Psoas muscle (tissue), 8 donors: ENCODE measurements around the gene HYOU1. TPM values are rescaled to one million over a fixed set of nuclear protein-coding genes. Genes with fewer than 3 reads are reported as not detected.
"Not testable (repeated sequence)": the region's sequence is repeated elsewhere in the genome, so short reads cannot be mapped to it uniquely, and the experiment has no call there.

Experiments used
- ATAC-seq, 4 donors: fragments of 200-7000 bp; cut with Tn5 transposase; one replicate each; pipeline ENCODE4 v1.9.1; 2020; ENCODE audit warnings: moderate library complexity in 3 of 4, mild to moderate bottlenecking in 2 of 4
- DNase-seq, 2 donors: peaks; one replicate each; pipeline ENCODE4 v3.0.0-alpha.2; 2020
- H3K27ac ChIP-seq: fragments of 200-600 bp; one replicate; pipeline ENCODE4 v1.8.0; 2022
- H3K27me3 ChIP-seq, 3 donors: fragments of 200-600 bp in 1 of 3; one replicate each; pipeline versions ENCODE4 v1.6.1 to v1.8.0; 2013 to 2022; ENCODE audit warnings: low read length in 2 of 3, mild to moderate bottlenecking in 2 of 3, moderate library complexity in 1 of 3; ENCODE audit not compliant: insufficient read depth in 3 of 3
- H3K36me3 ChIP-seq, 2 donors: fragments of 200-600 bp in 1 of 2; one replicate each; pipeline versions ENCODE4 v1.6.1 to v1.8.0; 2013 to 2022; ENCODE audit warnings: low read depth in 1 of 2, mild to moderate bottlenecking in 1 of 2, moderate library complexity in 1 of 2; ENCODE audit not compliant: insufficient read depth in 1 of 2
- H3K4me1 ChIP-seq: fragments of 200-600 bp; one replicate; pipeline ENCODE4 v1.8.0; 2022
- H3K4me3 ChIP-seq: fragments of 200-600 bp; one replicate; pipeline ENCODE4 v1.8.0; 2022; ENCODE audit warnings: mild to moderate bottlenecking
- H3K9me3 ChIP-seq: fragments of 200-600 bp; one replicate; pipeline ENCODE4 v1.8.0; 2022
- CTCF ChIP-seq: fragments of 200-600 bp; IDR thresholded peaks from one replicate; pipeline ENCODE4 v1.8.0; 2022; ENCODE audit warnings: antibody characterized with exemption
- WGBS, 3 donors: extraction: QIAGEN DNeasy Blood & Tissue Kit; methylation state at CpG; one replicate each; pipeline versions ENCODE4 v1.1.6 to v1.1.7; 2013; 5-methylcytosine and 5-hydroxymethylcytosine counted together
- intact Hi-C, 2 donors: fragments of 100-400 bp; cut with DNase I; formaldehyde crosslinking; loops; one replicate each; pipeline versions ENCODE4 v1.11.0 to v1.14.2; 2022
- long read RNA-seq, 2 donors: library from polyadenylated mRNA; unstranded; transcript quantifications; one replicate each; pipeline ENCODE4 v2.0.0, GENCODE V29; 2021
- polyA plus RNA-seq, 3 donors: library from polyadenylated mRNA; stranded (reverse); fragments of 200-250 nt; gene quantifications; one replicate each; pipeline ENCODE4 v1.2.3, GENCODE V29; 2013
- total RNA-seq, 4 donors: library from RNA; stranded (reverse); fragmentation: NEBNext Ultra II Directional in 2 of 4; extraction: Animal tissue kit (Norgen Biotek cat#: 25700) in 2 of 4; gene quantifications; one replicate each; pipeline versions ENCODE4 v1.2.1 to v1.2.4, GENCODE V29; 2021 to 2023
- donor health status: healthy with polysubstance abuse.
- donor health status: DM: no; HTN: no; CAD: no; lungs with moderate emphysema.
- donor health status: Bipolar disorder and iron deficiency.
- donor health status: healthy.
- donor health status: DM: yes; HTN: yes; CAD: no.
- donor health status: DM: no; HTN: no; CAD: no.
- donor health status: DM: no; HTN: no; CAD: no.
- donor health status: DM: yes; HTN: yes; CAD: no.

The HYOU1 gene
- total RNA-seq (10 to 100 TPM; 24.1 to 40.1 (median 33.2) TPM), polyA plus RNA-seq (10 to 100 TPM; 21.2 to 46.2 (median 30.0) TPM)
- long read RNA-seq, donor 1, full-length matches to known transcripts, result 2 of 14 reads
- long read RNA-seq, donor 1, partial matches to known transcripts, result 2 of 14 reads
- long read RNA-seq, donor 1, other reads (novel, unspliced or antisense), result 10 of 14 reads
- long read RNA-seq, donor 2, full-length matches to known transcripts, result 3 of 20 reads
- long read RNA-seq, donor 2, partial matches to known transcripts, result 7 of 20 reads
- long read RNA-seq, donor 2, other reads (novel, unspliced or antisense), result 10 of 20 reads

- H3K27ac ChIP-seq, result peak within 1 kb of the TSS; percentile 84
- no peak for TF ChIP-seq CTCF
- no peaks in the 10 kb centered on the region for H3K9me3 ChIP-seq
- H3K4me1 ChIP-seq, result peaks cover 17% of the 10 kb centered on the region
- peaks cover 6 to 44% of the 10 kb centered on the region in 2 donors for H3K36me3 ChIP-seq
- no peaks in the 10 kb centered on the region for H3K27me3 ChIP-seq
- DNase-seq (peak; percentile 99), ATAC-seq (peak; percentile 96 to 98 (median 97))
- peak within 1 kb of the TSS; percentile 92 for H3K4me3 ChIP-seq
- 0 to 1% (median 0%) methylated on average over 53 to 79 of the region's 79 CpGs for WGBS, 3 donors
- intact Hi-C loops, result no loop called here
Measured at GRCh38 chr11:119057000-119057769, at the start of gene HYOU1. Gene HYOU1 (minus strand): TSS chr11:119057205. CDS start chr11:119056160, 1,045 bp downstream.

- intact Hi-C loops, result loop anchor here in 1 of 2 donors (5.0 kb wide), 1 partner anchor 94 kb away; no protein-coding TSS in a partner anchor
- WGBS, 3 donors, result 53 to 59% (median 57%) methylated on average over 4 of the region's 4 CpGs
- no peak for DNase-seq
- Histone ChIP-seq H3K27me3 (no peaks in the 10 kb centered on the region), H3K4me1 (peaks cover 38% of the 10 kb centered on the region), H3K9me3 (no peaks in the 10 kb centered on the region), H3K27ac (no peak overlapping the region), H3K36me3 (peaks cover 0 to 8% of the 10 kb centered on the region in 2 donors), H3K4me3 (no peak overlapping the region)
- no peak for ATAC-seq
- TF ChIP-seq CTCF, result no peak
Measured at GRCh38 chr11:119103793-119104192, 46.8 kb upstream of the HYOU1 start.

GRCh38 chr11:119103161-119103664 is 46.2 kb upstream of the HYOU1 start:
- H3K9me3 ChIP-seq, result not testable (repeated sequence)

GRCh38 chr11:119101759-119102423 is 44.9 kb upstream of the HYOU1 start, which contains the start of gene DPAGT1:
Gene DPAGT1 (minus strand): TSS chr11:119101853. CDS start chr11:119101655, 198 bp downstream.
- no peak for TF ChIP-seq CTCF
- DNase-seq (peak; percentile 84 to 90), ATAC-seq (peak; percentile 95 to 96 (median 96))
- H3K27me3 ChIP-seq, result no peaks in the 10 kb centered on the region
- intact Hi-C loops, result loop anchor here in 1 of 2 donors (5.0 kb wide), 1 partner anchor 95 kb away; no protein-coding TSS in a partner anchor
- peaks cover 4 to 27% of the 10 kb centered on the region in 2 donors for H3K36me3 ChIP-seq
- H3K9me3 ChIP-seq, result no peaks in the 10 kb centered on the region
- peak within 1 kb of the TSS; percentile 97 for H3K4me3 ChIP-seq
- peaks cover 31% of the 10 kb centered on the region for H3K4me1 ChIP-seq
- 0 to 1% (median 0%) methylated on average over 32 of the region's 32 CpGs for WGBS, 3 donors
- H3K27ac ChIP-seq, result peak within 1 kb of the TSS; percentile 90

More at GRCh38 chr11:119103161-119103664, 46.2 kb upstream of the HYOU1 start:
- 79 to 80% (median 80%) methylated on average over 18 of the region's 18 CpGs for WGBS, 3 donors
- H3K36me3 ChIP-seq, result peaks cover 0 to 13% of the 10 kb centered on the region in 2 donors
- intact Hi-C loops, result loop anchor here in 1 of 2 donors (5.0 kb wide), 1 partner anchor 94 kb away; no protein-coding TSS in a partner anchor
- H3K4me1 ChIP-seq, result peaks cover 32% of the 10 kb centered on the region
- ATAC-seq, H3K27me3 ChIP-seq, DNase-seq: not testable (repeated sequence)
- peak overlapping the region; percentile 97 for H3K4me3 ChIP-seq
- H3K27ac ChIP-seq, result peak overlapping the region; percentile 90
